ENCODE data around the gene HPSE2.

Gene HPSE2

GRCh38 chr10:98424295-98425254 lies 811.1 kb downstream of the HPSE2 start:
- no peak for DNase-seq

GRCh38 chr10:98423691-98424120 lies 811.9 kb downstream of the HPSE2 start:
- DNase-seq: no peak

- DNase-seq: no peak
Measured at GRCh38 chr10:98422182-98422581, 813.5 kb downstream of the HPSE2 start.

GRCh38 chr10:98420786-98421185 lies 814.9 kb downstream of the HPSE2 start:
- DNase-seq: no peak

GRCh38 chr10:98419469-98420261 lies 816.0 kb downstream of the HPSE2 start:
- no peak for DNase-seq

- DNase-seq: no peak
Measured at GRCh38 chr10:98418665-98419468, 816.8 kb downstream of the HPSE2 start.

- DNase-seq: no peak
Measured at GRCh38 chr10:98417973-98418664, 817.5 kb downstream of the HPSE2 start.

GRCh38 chr10:98417481-98417959 lies 818.1 kb downstream of the HPSE2 start:
- DNase-seq: no peak

- no peak for DNase-seq
Measured at GRCh38 chr10:98416606-98417388, 818.9 kb downstream of the HPSE2 start.

- no peak for DNase-seq
Measured at GRCh38 chr10:98415731-98416119, 819.9 kb downstream of the HPSE2 start.

- DNase-seq: peak in 4 of 5 donors; percentile 17 to 55 (median 27)
Measured at GRCh38 chr10:98414932-98415730, 820.5 kb downstream of the HPSE2 start, which contains the start of gene PYROXD2. Gene PYROXD2, minus strand, starts transcription at chr10:98415182. Its CDS starts 47 bp downstream, at chr10:98415135.

GRCh38 chr10:98414578-98414931 lies 821.1 kb downstream of the HPSE2 start:
- no peak for DNase-seq

- DNase-seq: no peak
Measured at GRCh38 chr10:98411768-98412167, 823.9 kb downstream of the HPSE2 start.

GRCh38 chr10:98411166-98411565 lies 824.5 kb downstream of the HPSE2 start:
- no peak for DNase-seq

- DNase-seq: no peak
Measured at GRCh38 chr10:98410759-98411158, 824.9 kb downstream of the HPSE2 start.

- DNase-seq: no peak
Measured at GRCh38 chr10:98410135-98410743, 825.4 kb downstream of the HPSE2 start.

- no peak for DNase-seq
Measured at GRCh38 chr10:98408799-98409198, 826.9 kb downstream of the HPSE2 start.

GRCh38 chr10:98407744-98408241 lies 827.9 kb downstream of the HPSE2 start:
- DNase-seq: no peak
